Measurements from ENCODE around the gene CTIF.

Gene CTIF

DNA sequence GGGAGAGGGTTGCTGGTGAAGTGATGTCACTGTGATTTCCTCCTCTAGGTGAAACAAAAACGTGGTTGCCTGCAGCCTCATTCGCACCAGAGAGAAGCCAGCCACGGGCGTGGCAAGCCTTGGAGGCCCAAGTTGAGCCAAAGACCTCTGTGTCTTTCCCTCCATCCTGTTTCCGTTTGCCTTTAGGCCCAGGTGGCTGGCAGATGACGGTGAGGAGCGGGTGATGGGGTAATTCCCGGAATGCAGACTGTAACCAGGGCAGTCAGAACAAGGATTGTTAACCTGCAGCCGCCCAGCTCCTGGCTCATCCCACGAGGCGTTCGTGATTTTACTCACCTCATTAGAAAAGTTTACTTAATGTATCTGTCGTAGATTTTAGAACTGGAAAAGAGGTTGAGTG lies 14.4 kb downstream of the CTIF start:
- H3K36me3 ChIP-seq, result no peaks in the 10 kb centered on the region
- no peaks in the 10 kb centered on the region for H3K9me3 ChIP-seq
- peaks cover 3% of the 10 kb centered on the region; the same call in 1 of the 2 replicates for H3K4me1 ChIP-seq
- H3K4me3 ChIP-seq (ENCODE audit: low read depth, low read length), result no peak overlapping the region
- TF ChIP-seq, protein P1, sequence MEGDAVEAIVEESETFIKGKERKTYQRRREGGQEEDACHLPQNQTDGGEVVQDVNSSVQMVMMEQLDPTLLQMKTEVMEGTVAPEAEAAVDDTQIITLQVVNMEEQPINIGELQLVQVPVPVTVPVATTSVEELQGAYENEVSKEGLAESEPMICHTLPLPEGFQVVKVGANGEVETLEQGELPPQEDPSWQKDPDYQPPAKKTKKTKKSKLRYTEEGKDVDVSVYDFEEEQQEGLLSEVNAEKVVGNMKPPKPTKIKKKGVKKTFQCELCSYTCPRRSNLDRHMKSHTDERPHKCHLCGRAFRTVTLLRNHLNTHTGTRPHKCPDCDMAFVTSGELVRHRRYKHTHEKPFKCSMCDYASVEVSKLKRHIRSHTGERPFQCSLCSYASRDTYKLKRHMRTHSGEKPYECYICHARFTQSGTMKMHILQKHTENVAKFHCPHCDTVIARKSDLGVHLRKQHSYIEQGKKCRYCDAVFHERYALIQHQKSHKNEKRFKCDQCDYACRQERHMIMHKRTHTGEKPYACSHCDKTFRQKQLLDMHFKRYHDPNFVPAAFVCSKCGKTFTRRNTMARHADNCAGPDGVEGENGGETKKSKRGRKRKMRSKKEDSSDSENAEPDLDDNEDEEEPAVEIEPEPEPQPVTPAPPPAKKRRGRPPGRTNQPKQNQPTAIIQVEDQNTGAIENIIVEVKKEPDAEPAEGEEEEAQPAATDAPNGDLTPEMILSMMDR (IDR thresholded peaks at IDR 0.05; ENCODE audit: low read depth, low read length), result no peak
- no peaks in the 10 kb centered on the region for H3K27me3 ChIP-seq
- no peak for DNase-seq

DNA sequence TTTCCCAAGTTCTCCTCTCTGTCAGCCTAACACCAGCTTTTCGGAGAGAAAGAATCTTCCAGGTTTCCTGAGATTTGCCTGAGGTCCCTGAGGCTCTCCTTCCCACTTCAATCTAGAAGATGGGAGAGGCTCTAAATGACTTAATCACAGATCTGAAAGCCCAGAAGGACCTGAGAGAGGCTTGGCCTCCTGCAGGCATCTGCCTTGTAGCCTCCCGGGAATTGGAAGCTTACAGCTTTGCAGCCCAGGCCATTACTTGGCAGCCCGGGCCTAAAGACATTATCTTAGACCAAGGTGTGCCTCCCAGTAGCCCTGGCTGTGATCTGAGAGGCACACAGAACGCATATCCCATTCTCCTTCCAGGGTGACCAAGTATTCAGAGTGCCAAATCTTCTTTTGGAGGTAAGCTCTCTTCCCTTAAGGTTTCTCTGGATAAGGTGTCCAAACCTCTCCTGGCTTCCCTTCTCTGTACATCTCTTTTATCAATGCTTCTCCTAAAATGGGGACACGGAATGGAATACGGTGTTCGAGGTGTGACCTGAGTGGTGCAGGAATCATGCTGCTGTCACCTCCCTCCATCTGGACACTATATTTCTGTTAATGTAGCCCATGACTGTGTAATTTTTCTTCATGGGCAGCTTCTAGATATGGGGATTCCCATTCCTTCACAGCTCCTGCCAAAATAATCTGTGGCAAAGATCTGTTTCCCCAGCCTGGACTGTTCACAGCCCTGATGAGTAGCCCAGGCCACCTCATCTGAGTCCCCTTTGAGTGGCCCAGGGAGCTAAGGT lies 16.0 kb downstream of the CTIF start:
- H3K4me3 ChIP-seq (ENCODE audit: low read depth, low read length), result no peak overlapping the region
- H3K9me3 ChIP-seq, result no peaks in the 10 kb centered on the region
- H3K4me1 ChIP-seq, result no peaks in the 10 kb centered on the region
- H3K27me3 ChIP-seq, result no peaks in the 10 kb centered on the region
- no peaks in the 10 kb centered on the region for H3K36me3 ChIP-seq
- TF ChIP-seq, protein P1 (IDR thresholded peaks at IDR 0.05; ENCODE audit: low read depth, low read length), result no peak
- no peak for DNase-seq

DNA sequence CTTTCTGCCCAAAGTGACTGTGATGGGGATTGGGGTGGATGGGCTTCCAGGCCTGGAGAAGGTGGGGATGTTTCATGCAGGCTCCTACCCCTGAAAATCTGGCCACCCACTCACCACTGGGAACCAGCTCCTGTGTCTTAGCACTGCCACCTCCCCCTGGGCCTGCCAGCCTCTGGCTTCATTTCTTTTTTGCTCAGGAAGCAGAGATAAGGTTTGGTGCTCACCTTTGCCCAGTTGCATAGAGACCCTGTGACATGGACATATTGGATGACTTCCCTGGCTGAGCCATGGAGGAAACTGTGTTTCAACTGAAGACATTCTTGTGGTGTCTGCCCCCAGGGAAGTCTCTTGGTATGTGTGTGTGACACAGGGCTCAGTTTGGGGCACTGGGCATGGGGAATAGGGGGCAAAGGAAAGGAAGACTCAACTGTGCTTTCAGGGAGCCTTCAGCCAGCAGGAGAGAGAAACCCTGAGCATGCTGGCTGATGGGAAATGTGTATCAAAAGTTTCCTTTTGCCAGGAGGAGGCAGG lies 16.7 kb downstream of the CTIF start:
- H3K27me3 ChIP-seq, result no peaks in the 10 kb centered on the region
- H3K4me1 ChIP-seq, result no peaks in the 10 kb centered on the region
- DNase-seq, result no peak
- TF ChIP-seq, protein P1 (IDR thresholded peaks at IDR 0.05; ENCODE audit: low read depth, low read length), result no peak
- no peak overlapping the region for H3K4me3 ChIP-seq (ENCODE audit: low read depth, low read length)
- H3K9me3 ChIP-seq, result no peaks in the 10 kb centered on the region
- no peaks in the 10 kb centered on the region for H3K36me3 ChIP-seq

- Histone ChIP-seq H3K27me3 (no peaks in the 10 kb centered on the region), H3K4me1 (no peaks in the 10 kb centered on the region; the same call in 1 of the 2 replicates), H3K36me3 (no peaks in the 10 kb centered on the region), H3K4me3 (ENCODE audit: low read depth, low read length) (no peak overlapping the region), H3K9me3 (no peaks in the 10 kb centered on the region)
- DNase-seq, result no peak
- TF ChIP-seq, protein P1 (IDR thresholded peaks at IDR 0.05; ENCODE audit: low read depth, low read length), result no peak
Observed at GRCh38 chr18:48557640-48558174, 18.9 kb downstream of the CTIF start.

DNA sequence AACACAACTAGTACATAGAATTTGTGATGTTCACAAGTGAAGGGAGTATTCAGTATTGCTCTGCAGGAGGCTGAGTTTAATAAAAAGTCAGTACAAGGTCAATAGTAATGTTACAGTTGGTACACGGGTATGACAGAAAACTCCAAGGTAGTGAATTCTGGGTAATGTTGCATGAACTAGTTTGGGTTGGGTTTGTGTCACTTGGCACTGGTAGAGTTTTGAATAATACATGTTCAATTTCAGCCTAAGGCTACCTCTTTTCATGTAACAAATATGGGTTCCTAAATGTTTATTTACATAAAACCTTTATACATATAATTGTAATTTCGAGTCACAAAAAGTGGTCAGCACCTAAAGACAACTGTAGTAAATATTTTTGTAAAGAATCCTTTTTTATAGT lies 19.4 kb downstream of the CTIF start:
- H3K36me3 ChIP-seq, result no peaks in the 10 kb centered on the region

More for the DNA sequence above, 19.4 kb downstream of the CTIF start:
- no peak for DNase-seq
- TF ChIP-seq, protein P1 (IDR thresholded peaks at IDR 0.05; ENCODE audit: low read depth, low read length), result no peak
- Histone ChIP-seq H3K9me3 (no peaks in the 10 kb centered on the region), H3K4me3 (ENCODE audit: low read depth, low read length) (no peak overlapping the region), H3K4me1 (no peaks in the 10 kb centered on the region; the same call in 1 of the 2 replicates), H3K27me3 (no peaks in the 10 kb centered on the region)

Data from BE2C (cell line).